ENCODE data around the gene OR51F2.
"Not testable (repeated sequence)": the region's sequence is repeated elsewhere in the genome, so short reads cannot be mapped to it uniquely, and the experiment has no call there.

The OR51F2 gene

GRCh38 chr11:4821021-4821420 is at the start of gene OR51F2:
Gene OR51F2 (plus strand): TSS chr11:4821321. CDS start chr11:4821422, 101 bp downstream.
- DNase-seq, result no peak

- no peak for DNase-seq
These were observed 38.7 kb upstream of the OR51F2 start for GRCh38 chr11:4782454-4782853.

GRCh38 chr11:4797206-4797605 is 23.9 kb upstream of the OR51F2 start:
- no peak for DNase-seq

GRCh38 chr11:4798427-4799183 is 22.5 kb upstream of the OR51F2 start:
- no peak for DNase-seq

GRCh38 chr11:4801316-4801715 is 19.8 kb upstream of the OR51F2 start:
- not testable (repeated sequence) for DNase-seq

GRCh38 chr11:4804280-4804679 is 16.8 kb upstream of the OR51F2 start, which contains the start of gene OR52R1:
Gene OR52R1 (minus strand): TSS chr11:4804380. CDS start chr11:4804380, 0 bp downstream.
- no peak for DNase-seq

- no peak for DNase-seq
These were observed 12.6 kb upstream of the OR51F2 start for GRCh38 chr11:4808476-4808875.

GRCh38 chr11:4809246-4809645 is 11.9 kb upstream of the OR51F2 start:
- DNase-seq, result no peak

GRCh38 chr11:4825132-4825531 is 4.0 kb downstream of the OR51F2 start:
- DNase-seq, result no peak

- DNase-seq, result no peak
These were observed 5.3 kb downstream of the OR51F2 start for GRCh38 chr11:4826425-4826824.

GRCh38 chr11:4830346-4830745 is 9.2 kb downstream of the OR51F2 start:
- DNase-seq, result no peak

- no peak for DNase-seq
These were observed 9.8 kb downstream of the OR51F2 start for GRCh38 chr11:4830909-4831308.

GRCh38 chr11:4839851-4840549 is 18.9 kb downstream of the OR51F2 start:
- DNase-seq, result no peak

- DNase-seq, result no peak
These were observed 27.9 kb downstream of the OR51F2 start, which contains the start of gene OR51S1 for GRCh38 chr11:4848908-4849532. Gene OR51S1 (minus strand): TSS chr11:4849208. CDS start chr11:4849208, 0 bp downstream.

GRCh38 chr11:4851033-4851432 is 29.9 kb downstream of the OR51F2 start:
- no peak for DNase-seq

- DNase-seq, result not testable (repeated sequence)
These were observed 33.2 kb downstream of the OR51F2 start for GRCh38 chr11:4854286-4854685.

GRCh38 chr11:4862447-4863236 is 41.5 kb downstream of the OR51F2 start:
- DNase-seq, result no peak

- no peak for DNase-seq
These were observed 42.8 kb downstream of the OR51F2 start for GRCh38 chr11:4863876-4864275.

GRCh38 chr11:4865855-4866254 is 44.7 kb downstream of the OR51F2 start:
- no peak for DNase-seq

Data from cortex of kidney (tissue), 1 donor.